BE2C (cell line): ENCODE measurements around the gene TSC22D3.
"Not testable (repeated sequence)": the region's sequence is repeated elsewhere in the genome, so short reads cannot be mapped to it uniquely, and the experiment has no call there.

ENCODE experiments used
- DNase-seq: peaks from one replicate; pipeline ENCODE4 v3.0.0-alpha.2; 2020
- H3K27me3 ChIP-seq: fragments of 250-450 bp; sonication (Bioruptor Pico); 2 replicates; pipeline ENCODE4 v1.5.1; 2020; ENCODE audit warnings: mild to moderate bottlenecking
- H3K36me3 ChIP-seq: fragments of 250-450 bp; sonication (Bioruptor Pico); 2 replicates; pipeline ENCODE4 v1.5.1; 2020; ENCODE audit warnings: mild to moderate bottlenecking
- H3K4me1 ChIP-seq: fragments of 250-450 bp; sonication (Bioruptor Pico); 2 replicates; pipeline ENCODE4 v1.5.1; 2020
- H3K4me3 ChIP-seq: 2 replicates; pipeline ENCODE4 v1.5.1; 2011; ENCODE audit warnings: low read depth, low read length
- H3K9me3 ChIP-seq: fragments of 250-450 bp; sonication (Bioruptor Pico); 2 replicates; pipeline ENCODE4 v1.5.1; 2020
- TF ChIP-seq, protein P1 (sequence below): IDR thresholded peaks from 2 replicates; pipeline ENCODE4 v1.5.1; 2012; ENCODE audit warnings: mild to moderate bottlenecking, low read depth, low read length

TSC22D3 gene

DNA sequence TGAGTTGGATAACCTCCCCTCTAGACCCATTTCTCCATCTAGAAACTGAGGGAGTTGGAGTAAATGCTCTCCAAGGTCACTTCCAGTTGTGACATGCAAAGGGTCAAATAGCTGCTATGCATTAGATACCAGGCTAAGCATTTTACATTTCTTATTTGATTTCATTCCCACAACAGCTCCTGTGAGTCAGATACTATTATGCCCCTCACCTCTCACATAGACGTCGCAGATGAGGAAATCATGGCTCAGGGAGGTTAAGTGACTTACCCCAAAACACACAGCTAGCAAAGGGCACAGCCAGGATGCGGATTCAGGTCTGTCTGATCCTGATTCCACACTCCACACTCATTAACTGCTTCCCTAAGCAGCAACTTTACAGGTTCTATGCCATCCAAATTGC is 89.6 kb downstream of the TSC22D3 start:
- Histone ChIP-seq H3K4me1 (no peaks in the 10 kb centered on the region), H3K9me3 (no peaks in the 10 kb centered on the region), H3K27me3 (no peaks in the 10 kb centered on the region)

DNA sequence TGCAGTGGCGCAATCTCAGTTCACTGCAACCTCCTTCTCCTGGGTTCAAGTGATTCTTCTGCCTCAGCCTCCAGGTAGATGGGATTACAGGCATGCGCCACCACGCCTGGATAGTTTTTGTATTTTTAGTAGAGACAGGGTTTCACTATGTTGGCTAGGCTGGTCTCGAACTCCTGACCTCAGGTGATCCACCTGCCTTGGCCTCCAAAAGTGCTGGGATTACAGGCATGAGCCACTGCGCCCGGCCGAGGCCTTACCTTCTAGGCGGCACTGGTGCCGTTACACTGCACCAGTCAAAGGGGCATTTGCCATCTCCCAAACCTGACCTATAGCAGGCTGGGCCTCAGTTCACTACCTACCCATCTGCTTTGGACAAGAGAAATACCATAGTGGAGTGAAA is 90.0 kb downstream of the TSC22D3 start:
- H3K36me3 ChIP-seq, H3K27me3 ChIP-seq, H3K4me3 ChIP-seq, DNase-seq, H3K9me3 ChIP-seq, H3K4me1 ChIP-seq: not testable (repeated sequence)

More for the DNA sequence above, 89.6 kb downstream of the TSC22D3 start:
- H3K4me3 ChIP-seq: no peak overlapping the region
- no peak for DNase-seq
- no peaks in the 10 kb centered on the region for H3K36me3 ChIP-seq
- TF ChIP-seq, protein P1, sequence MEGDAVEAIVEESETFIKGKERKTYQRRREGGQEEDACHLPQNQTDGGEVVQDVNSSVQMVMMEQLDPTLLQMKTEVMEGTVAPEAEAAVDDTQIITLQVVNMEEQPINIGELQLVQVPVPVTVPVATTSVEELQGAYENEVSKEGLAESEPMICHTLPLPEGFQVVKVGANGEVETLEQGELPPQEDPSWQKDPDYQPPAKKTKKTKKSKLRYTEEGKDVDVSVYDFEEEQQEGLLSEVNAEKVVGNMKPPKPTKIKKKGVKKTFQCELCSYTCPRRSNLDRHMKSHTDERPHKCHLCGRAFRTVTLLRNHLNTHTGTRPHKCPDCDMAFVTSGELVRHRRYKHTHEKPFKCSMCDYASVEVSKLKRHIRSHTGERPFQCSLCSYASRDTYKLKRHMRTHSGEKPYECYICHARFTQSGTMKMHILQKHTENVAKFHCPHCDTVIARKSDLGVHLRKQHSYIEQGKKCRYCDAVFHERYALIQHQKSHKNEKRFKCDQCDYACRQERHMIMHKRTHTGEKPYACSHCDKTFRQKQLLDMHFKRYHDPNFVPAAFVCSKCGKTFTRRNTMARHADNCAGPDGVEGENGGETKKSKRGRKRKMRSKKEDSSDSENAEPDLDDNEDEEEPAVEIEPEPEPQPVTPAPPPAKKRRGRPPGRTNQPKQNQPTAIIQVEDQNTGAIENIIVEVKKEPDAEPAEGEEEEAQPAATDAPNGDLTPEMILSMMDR: no peak

DNA sequence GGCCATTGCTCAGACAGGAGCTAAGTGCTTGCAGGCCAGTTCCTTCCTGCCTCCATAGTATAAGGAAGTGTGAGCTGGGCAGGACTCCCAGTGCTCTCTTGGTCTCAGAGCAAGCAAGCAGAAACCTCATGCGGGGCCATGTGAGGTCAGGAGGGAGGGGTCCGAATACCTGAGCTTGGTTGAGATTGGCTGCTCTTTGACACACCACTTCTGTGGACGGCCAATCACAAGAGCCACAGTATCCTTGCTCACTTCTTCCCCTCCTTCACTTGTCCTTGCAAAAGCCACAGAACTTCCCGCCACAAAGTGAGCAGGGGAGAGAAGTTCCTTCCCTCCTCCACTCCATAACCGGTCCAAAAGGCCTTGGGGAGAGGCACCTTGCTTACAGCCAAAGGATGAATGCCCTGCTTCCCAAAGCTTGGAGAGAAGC is 90.6 kb downstream of the TSC22D3 start:
- Histone ChIP-seq H3K27me3 (no peaks in the 10 kb centered on the region), H3K36me3 (no peaks in the 10 kb centered on the region), H3K4me3 (no peak overlapping the region), H3K9me3 (no peaks in the 10 kb centered on the region), H3K4me1 (no peaks in the 10 kb centered on the region)
- DNase-seq: no peak
- TF ChIP-seq, protein P1: no peak

DNA sequence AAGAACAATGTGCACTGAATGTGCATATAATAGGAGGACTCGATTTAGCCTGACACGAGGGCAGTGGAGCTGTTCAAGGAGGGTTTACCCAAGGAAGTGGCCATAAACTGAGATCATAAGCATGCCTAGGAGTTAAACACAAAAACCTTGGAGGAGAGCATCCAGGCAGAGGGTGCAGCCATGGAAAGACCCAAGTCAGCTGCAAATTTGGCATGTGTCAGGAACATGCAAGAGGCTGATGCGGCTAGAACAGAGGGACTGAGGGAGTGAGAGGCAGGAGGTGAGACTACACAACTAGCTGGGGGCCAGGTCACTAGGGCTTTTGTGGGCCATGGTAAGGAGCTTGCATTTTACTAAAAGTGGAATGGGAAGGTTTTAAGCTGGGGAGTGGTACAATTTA is 91.7 kb downstream of the TSC22D3 start:
- no peaks in the 10 kb centered on the region for H3K4me1 ChIP-seq
- no peaks in the 10 kb centered on the region for H3K27me3 ChIP-seq
- no peaks in the 10 kb centered on the region for H3K36me3 ChIP-seq
- no peak overlapping the region for H3K4me3 ChIP-seq
- no peaks in the 10 kb centered on the region for H3K9me3 ChIP-seq
- no peak for DNase-seq
- TF ChIP-seq, protein P1: no peak

DNA sequence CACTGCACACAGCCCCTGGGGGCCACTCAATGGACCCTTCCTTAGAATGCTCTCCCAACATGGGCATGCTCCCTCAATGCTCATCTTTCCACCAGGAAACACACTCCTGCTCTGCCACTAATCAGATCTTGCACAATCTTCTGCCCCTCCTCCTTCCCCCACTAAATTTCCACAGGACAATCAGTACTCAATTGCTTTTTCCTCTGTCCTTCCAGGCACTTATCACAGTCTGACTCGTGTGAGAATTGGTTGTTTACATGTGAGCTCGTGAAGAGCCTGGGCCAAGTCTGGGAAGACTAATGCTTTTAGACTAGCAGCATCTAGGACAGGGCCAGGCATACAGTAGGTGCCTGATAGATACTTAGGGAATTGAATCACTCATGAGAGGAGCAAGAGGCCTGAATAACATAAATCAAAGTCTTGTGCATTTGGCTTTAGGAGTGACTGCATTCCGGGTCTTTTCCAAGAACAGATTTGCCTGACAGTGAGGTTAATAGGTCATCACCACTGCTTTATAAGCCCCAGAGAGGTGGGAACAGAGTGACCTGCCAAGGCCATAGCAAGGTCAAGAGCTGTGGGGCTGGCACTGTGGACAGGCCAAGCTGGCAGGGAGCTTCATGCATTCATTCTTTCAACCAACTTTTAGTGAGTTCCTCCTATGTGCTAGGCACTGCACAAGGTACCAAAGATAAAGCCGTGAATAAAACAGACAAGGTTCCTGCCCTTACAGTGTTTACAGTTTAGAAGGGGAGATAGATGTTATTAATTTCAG is 92.3 kb downstream of the TSC22D3 start:
- TF ChIP-seq, protein P1: no peak
- no peak for DNase-seq
- Histone ChIP-seq H3K4me1 (no peaks in the 10 kb centered on the region), H3K4me3 (no peak overlapping the region), H3K36me3 (no peaks in the 10 kb centered on the region), H3K9me3 (no peaks in the 10 kb centered on the region), H3K27me3 (no peaks in the 10 kb centered on the region)

DNA sequence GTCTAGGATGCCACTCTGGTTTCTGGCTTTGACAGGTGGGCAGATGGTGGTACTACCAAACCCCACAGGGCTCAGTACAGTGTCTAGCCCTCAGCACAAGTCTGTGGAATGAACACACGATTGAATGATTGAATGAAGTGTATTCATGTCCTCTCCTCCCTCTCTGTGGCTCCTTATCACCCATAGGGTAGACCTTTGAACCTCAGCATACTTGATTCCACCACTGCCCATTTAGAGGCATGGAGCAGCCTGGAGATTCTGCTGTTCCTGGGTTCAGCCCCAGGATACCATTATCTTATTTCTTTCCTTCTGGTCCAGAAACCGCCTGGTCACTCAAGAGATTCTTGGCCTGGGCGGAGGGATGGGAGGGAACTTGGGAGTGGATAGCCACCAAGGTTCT is 93.3 kb downstream of the TSC22D3 start:
- Histone ChIP-seq H3K9me3 (no peaks in the 10 kb centered on the region), H3K36me3 (no peaks in the 10 kb centered on the region), H3K4me3 (no peak overlapping the region), H3K27me3 (no peaks in the 10 kb centered on the region), H3K4me1 (no peaks in the 10 kb centered on the region; the same call in 1 of the 2 replicates)
- no peak for DNase-seq
- TF ChIP-seq, protein P1: no peak
